ENCODE data around the gene KRR1.

GRCh38 chr12:75482646-75483045, 28.8 kb downstream of the KRR1 start:
- TF ChIP-seq CTCF (IDR thresholded peaks at IDR 0.05) (no peak), POLR2A (IDR thresholded peaks at IDR 0.05) (no peak)
